LNCaP clone FGC (cell line): Measurements from ENCODE around the gene KRT33A.

Source experiments
- DNase-seq: peaks from one replicate; pipeline ENCODE4 v3.0.0-alpha.2; 2011; ENCODE audit warnings: low read depth
- H3K4me3 ChIP-seq: 2 replicates; pipeline ENCODE4 v1.5.1; 2011; ENCODE audit warnings: mild to moderate bottlenecking, low read depth, low read length, control low read depth
- CTCF ChIP-seq: IDR thresholded peaks from 2 replicates; pipeline ENCODE4 v1.5.1; 2012; ENCODE audit warnings: mild to moderate bottlenecking; ENCODE audit not compliant: control insufficient read depth, insufficient read depth; ENCODE audit errors: extremely low read depth

The KRT33A gene

GRCh38 chr17:41308918-41309359 lies 41.7 kb downstream of the KRT33A start, which contains the start of gene KRTAP16-1:
KRTAP16-1 (minus strand) TSS chr17:41309309; CDS start chr17:41309253, 56 bp downstream.
- DNase-seq = no peak
- TF ChIP-seq CTCF = no peak
- no peak within 1 kb of the TSS for H3K4me3 ChIP-seq

GRCh38 chr17:41308251-41308917 lies 42.2 kb downstream of the KRT33A start:
- H3K4me3 ChIP-seq = no peak overlapping the region
- DNase-seq = no peak

GRCh38 chr17:41307647-41308046 lies 43.0 kb downstream of the KRT33A start:
- no peak for TF ChIP-seq CTCF
- H3K4me3 ChIP-seq = no peak overlapping the region
- no peak for DNase-seq

More at GRCh38 chr17:41308251-41308917, 42.2 kb downstream of the KRT33A start:
- TF ChIP-seq CTCF = no peak

- no peak for TF ChIP-seq CTCF
- no peak overlapping the region for H3K4me3 ChIP-seq
- no peak for DNase-seq
Observed at GRCh38 chr17:41304091-41304490, 46.5 kb downstream of the KRT33A start.

GRCh38 chr17:41302981-41303380 lies 47.6 kb downstream of the KRT33A start:
- no peak for DNase-seq
- no peak for TF ChIP-seq CTCF
- H3K4me3 ChIP-seq = no peak overlapping the region

GRCh38 chr17:41301916-41302901 lies 48.4 kb downstream of the KRT33A start, which contains the start of gene KRTAP29-1:
KRTAP29-1 (minus strand) TSS chr17:41302851; CDS start chr17:41302851, 0 bp downstream.
- no peak for DNase-seq
- H3K4me3 ChIP-seq = no peak within 1 kb of the TSS
- TF ChIP-seq CTCF = no peak
